ENCODE measurements around the gene CPSF2.

CPSF2 gene

DNA sequence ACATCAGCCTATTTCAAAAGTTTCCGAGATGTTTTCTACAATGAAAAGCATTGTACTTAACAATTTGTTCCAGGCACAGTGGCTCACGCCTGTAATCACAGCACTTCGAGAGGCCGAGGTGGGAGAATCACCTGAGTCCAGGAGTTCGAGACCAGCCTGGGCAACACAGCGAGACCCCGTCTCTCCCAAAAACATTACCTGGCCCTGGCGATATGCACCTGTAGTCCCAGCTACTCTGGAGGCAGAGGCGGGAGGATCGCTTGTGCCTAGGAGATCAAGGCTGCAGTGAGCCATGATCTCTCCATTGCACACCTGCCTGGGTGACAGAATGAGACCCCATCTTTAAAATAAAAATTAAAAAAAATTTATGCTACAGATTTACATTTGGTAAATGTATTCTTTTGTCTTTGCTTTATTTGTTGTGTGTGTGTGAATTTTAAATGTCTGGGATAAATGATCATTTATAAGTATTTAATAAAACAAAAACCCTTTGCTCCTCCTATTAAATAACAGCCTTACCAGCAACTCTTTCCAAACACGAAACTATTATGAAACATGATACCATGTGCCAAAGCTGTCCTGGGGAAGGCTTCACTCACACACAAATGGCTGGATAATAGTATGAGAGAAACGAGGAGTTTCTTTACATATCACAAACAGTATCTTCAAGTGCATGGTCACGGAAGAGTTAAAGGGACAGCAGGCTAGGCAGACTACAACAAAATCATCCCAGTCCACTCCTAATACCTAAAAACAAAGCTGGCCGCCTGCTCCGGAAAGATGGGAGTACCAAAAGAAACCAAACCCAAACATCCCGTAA lies 16.5 kb upstream of the CPSF2 start:
- in situ Hi-C loops (cut with MboI; ENCODE audit: low pct_unique_long_range_greater_than_20kb, low sequenced_read_pairs, unreplicated experiment), result no loop called here
- TF ChIP-seq, protein P1, sequence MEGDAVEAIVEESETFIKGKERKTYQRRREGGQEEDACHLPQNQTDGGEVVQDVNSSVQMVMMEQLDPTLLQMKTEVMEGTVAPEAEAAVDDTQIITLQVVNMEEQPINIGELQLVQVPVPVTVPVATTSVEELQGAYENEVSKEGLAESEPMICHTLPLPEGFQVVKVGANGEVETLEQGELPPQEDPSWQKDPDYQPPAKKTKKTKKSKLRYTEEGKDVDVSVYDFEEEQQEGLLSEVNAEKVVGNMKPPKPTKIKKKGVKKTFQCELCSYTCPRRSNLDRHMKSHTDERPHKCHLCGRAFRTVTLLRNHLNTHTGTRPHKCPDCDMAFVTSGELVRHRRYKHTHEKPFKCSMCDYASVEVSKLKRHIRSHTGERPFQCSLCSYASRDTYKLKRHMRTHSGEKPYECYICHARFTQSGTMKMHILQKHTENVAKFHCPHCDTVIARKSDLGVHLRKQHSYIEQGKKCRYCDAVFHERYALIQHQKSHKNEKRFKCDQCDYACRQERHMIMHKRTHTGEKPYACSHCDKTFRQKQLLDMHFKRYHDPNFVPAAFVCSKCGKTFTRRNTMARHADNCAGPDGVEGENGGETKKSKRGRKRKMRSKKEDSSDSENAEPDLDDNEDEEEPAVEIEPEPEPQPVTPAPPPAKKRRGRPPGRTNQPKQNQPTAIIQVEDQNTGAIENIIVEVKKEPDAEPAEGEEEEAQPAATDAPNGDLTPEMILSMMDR (IDR thresholded peaks at IDR 0.05; ENCODE audit: extremely low read depth, insufficient read depth, missing control alignments), result no peak
- DNase-seq (ENCODE audit: low spot score), result no peak

DNA sequence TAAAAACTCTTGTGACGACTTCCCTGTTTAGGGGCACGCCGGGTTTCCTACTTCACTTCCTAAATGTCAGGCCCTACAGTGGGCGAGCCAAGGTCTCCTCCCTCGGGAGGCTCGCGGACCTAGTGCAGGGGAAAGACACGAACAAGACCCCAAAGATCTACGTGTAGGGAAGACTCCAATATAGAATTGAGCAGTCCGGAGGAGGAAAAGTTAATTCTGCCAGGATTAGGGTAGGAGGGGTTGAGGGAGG lies 16.0 kb upstream of the CPSF2 start:
- TF ChIP-seq, protein P1 (IDR thresholded peaks at IDR 0.05; ENCODE audit: extremely low read depth, insufficient read depth, missing control alignments), result no peak
- in situ Hi-C loops (cut with MboI; ENCODE audit: low pct_unique_long_range_greater_than_20kb, low sequenced_read_pairs, unreplicated experiment), result no loop called here
- no peak for DNase-seq (ENCODE audit: low spot score)

DNA sequence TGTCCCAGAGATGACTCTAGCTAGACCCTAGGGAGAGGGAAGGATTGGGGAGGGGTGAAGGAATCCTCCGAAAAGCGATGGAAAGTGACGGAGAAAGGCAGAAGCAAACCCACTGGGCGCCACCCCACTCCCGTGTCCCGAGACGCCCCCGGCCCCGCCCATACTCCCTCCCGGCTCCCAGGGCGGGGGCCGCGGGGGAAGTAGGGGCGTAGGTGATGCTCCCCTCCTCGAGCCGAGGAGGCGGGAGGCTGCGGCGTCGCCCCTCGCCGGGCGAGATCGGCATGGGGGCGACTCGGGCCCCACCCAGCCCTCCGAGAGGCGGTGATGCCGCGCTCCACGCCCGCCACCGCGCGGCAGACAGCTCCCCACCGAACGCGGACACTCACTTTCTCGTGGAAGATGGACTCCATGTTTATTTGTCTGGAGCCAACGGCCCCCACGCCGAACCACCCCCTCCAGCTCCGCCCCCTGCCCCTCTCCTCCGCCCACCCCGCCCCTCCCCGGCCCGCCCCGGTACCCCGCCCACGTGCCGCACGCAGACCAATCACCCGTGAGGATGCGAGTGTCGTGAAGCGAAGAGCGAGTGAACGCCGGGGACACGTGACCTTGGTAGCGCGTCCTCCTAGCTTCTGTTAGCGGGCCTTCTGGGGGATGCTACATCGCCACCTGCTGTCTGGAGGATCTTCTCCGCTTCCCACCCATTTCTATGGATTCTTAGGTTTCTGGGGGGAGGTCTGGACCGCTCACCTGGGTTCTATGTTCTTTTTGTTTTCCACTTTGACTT lies 15.4 kb upstream of the CPSF2 start, which contains the start of gene ATXN3:
ATXN3 (minus strand) TSS at position 440 of the 784 bp plus-strand sequence; CDS start at position 410, 30 bp downstream.
- peak; percentile 96 for DNase-seq (ENCODE audit: low spot score)
- in situ Hi-C loops (cut with MboI; ENCODE audit: low pct_unique_long_range_greater_than_20kb, low sequenced_read_pairs, unreplicated experiment), result no loop called here
- TF ChIP-seq, protein P1 (IDR thresholded peaks at IDR 0.05; ENCODE audit: extremely low read depth, insufficient read depth, missing control alignments), result peak; percentile 86

DNA sequence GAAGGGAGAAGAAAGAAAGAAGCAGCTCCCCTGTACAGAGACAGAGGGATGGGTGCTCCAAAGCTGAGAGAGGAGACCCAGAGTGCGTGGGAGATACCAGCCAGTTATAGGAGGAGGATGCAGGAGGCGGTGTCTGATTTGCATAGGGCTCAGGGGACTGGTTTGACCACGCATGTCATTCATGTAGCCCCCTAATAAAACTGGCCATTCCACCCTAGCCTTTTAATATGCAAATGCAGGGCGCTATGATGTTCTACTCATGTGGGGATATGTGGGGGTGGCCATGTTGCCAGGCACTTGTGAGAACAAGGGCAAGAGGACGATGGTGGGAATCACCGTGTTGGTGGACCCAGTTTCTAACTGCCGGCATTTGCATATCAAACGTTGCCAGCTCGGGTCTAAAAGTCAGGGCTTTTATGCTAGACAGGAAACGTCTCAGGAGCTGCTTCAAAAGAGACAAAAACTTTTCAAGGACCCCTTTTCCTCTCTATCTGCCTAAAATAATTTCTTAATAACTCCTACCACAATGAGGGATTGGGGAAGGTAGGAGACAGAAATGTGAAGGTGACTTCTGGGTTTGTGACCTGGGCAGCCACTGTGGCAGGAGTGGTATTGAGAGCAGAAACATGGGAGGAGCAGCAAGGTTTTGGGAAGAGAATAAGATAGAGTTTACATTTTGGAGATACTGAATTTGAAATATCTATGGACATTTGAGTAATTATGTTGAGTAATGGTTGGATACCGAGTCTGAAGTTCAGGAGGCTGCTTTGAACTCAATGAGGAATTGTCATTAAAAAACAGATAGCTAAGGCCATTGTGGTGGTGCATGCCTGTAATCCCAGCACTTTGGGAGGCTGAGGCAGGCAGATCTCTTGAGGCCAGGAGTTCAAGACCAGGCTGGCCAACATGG lies 13.2 kb upstream of the CPSF2 start:
- in situ Hi-C loops (cut with MboI; ENCODE audit: low pct_unique_long_range_greater_than_20kb, low sequenced_read_pairs, unreplicated experiment), result no loop called here
- DNase-seq (ENCODE audit: low spot score), result no peak
- TF ChIP-seq, protein P1 (IDR thresholded peaks at IDR 0.05; ENCODE audit: extremely low read depth, insufficient read depth, missing control alignments), result no peak

DNA sequence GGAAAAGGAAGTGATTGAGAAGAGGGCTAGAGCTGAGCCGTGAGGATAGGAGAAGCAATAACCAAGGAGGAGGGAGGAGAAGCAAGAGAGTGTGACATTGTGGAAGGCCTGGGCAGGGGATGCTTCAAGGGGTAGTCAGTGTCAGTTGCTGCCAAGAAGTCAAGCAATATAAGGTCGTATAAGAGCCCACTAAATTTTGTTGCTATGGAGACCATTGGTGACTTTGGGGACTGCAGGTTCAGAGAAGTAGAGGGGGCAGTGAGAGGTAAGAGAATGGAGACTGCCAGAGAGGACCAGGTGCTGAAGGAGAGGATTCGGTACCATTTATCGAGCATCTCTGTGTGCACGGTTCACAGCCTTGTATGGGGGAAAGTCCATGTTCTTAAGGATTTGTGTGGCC lies 12.3 kb upstream of the CPSF2 start:
- TF ChIP-seq, protein P1 (IDR thresholded peaks at IDR 0.05; ENCODE audit: extremely low read depth, insufficient read depth, missing control alignments), result no peak
- in situ Hi-C loops (cut with MboI; ENCODE audit: low pct_unique_long_range_greater_than_20kb, low sequenced_read_pairs, unreplicated experiment), result no loop called here
- no peak for DNase-seq (ENCODE audit: low spot score)

DNA sequence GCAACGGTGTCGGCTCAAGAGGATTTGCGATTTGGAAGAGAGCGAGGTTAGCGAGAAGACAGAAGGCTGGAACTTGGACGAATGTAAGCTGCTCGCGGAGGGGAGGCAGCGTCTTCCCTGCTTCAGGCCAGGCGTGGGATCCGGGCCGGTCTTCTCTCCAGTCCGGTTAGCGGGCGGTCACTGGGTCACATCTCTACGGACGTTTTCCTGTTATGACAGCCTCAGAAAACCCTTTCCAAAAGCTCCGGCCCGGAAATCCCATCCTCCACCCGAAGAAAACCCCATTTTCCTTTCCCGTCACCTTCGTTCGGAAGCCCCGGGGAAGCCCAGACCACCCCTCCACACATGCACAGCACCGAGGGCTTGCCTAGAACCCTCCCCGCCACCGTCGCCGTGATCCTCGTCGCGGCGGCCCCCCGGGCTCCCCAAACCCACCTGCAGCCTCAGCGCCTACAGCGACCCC lies 531 bp upstream of the CPSF2 start:
- TF ChIP-seq, protein P1 (IDR thresholded peaks at IDR 0.05; ENCODE audit: extremely low read depth, insufficient read depth, missing control alignments), result no peak
- in situ Hi-C loops (cut with MboI; ENCODE audit: low pct_unique_long_range_greater_than_20kb, low sequenced_read_pairs, unreplicated experiment), result no loop called here
- peak; percentile 64 for DNase-seq (ENCODE audit: low spot score)
